Measurements from ENCODE around the gene KRT35.

Gene KRT35

DNA sequence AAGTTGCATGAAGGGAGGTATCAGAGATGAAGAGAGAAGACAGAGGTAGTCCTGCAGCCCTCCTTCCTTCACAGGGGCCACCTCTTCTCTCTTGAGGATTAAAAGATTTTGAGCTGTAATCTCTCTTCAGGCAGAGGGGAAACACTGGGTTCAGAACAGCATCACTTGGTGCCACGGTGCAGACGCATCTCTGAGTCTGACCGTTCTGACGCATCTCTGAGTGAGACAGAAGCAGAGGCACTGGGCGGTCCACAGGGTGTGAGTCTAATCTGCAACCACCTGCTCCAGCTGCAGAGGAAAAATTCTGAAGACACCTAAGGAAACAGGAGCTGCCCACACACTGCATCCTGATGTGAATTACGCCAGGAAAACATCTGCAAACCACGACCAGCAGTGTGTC, 51.3 kb downstream of the KRT35 start:
- no peak for DNase-seq (ENCODE audit: low spot score)
- TF ChIP-seq CTCF (IDR thresholded peaks at IDR 0.05; ENCODE audit: borderline replicate concordance, control extremely low read depth, extremely low read depth, insufficient read depth, missing control alignments): no peak
- in situ Hi-C loops (cut with MboI; ENCODE audit: low sequenced_read_pairs, unreplicated experiment): no loop called here

DNA sequence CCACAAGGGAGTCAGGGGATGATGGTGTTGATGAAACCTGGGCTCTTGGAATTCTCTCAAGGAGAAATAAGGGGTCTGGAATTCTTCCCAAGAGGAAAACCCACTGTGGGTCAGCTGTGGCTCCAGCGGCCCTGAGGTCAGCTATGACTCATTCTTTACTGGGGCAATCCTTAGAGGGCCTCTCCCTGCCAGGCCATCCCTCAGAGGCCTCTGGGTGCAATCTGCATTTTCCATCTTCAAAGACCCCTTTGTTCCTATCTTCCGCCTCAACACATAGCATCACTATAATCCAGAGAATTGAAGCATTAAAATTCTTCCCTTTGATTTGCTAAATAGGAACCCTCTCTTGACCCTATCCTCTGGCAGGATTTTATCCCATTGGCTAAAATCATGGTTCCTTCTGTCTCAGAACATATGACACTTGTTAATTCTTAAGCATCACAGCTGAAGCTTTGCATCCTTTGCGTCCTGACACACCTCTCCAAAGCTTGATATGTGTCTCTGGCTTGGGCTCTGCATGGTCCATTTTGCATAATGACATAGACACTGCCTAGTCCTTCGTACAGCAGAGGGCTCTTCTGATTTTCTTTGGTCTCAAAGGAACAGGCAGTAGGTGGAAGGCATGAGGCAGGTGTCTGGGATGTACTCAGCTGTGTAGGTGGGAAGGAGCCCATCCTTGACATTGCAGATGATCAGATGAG, 52.2 kb downstream of the KRT35 start:
- in situ Hi-C loops (cut with MboI; ENCODE audit: low sequenced_read_pairs, unreplicated experiment): no loop called here
- DNase-seq (ENCODE audit: low spot score): no peak
- TF ChIP-seq CTCF (IDR thresholded peaks at IDR 0.05; ENCODE audit: borderline replicate concordance, control extremely low read depth, extremely low read depth, insufficient read depth, missing control alignments): no peak
